Large intestine (tissue), 3 donors: ENCODE measurements around the gene TOMM20. TPM values are rescaled to one million over a fixed set of nuclear protein-coding genes. Genes with fewer than 3 reads are reported as not detected.

ENCODE experiments used
- DNase-seq, 2 donors: peaks; one replicate each; pipeline versions ENCODE4 v3.0.0 to v3.0.0-alpha.2; 2013
- H3K27ac ChIP-seq: one replicate; pipeline ENCODE4 v1.5.1; 2013; ENCODE audit warnings: low read length
- H3K27me3 ChIP-seq: 2 replicates; pipeline ENCODE4 v1.6.1; 2013; ENCODE audit warnings: low read length; ENCODE audit not compliant: control insufficient read depth, insufficient read depth
- H3K36me3 ChIP-seq: 2 replicates; pipeline ENCODE4 v1.6.1; 2013; ENCODE audit warnings: low read length; ENCODE audit not compliant: control insufficient read depth, insufficient read depth
- H3K4me1 ChIP-seq: one replicate; pipeline ENCODE4 v1.6.1; 2013; ENCODE audit warnings: low read length; ENCODE audit not compliant: control insufficient read depth, insufficient read depth
- H3K4me3 ChIP-seq: one replicate; pipeline ENCODE4 v1.5.1; 2013; ENCODE audit warnings: low read length
- H3K9me3 ChIP-seq: one replicate; pipeline ENCODE4 v1.6.1; 2013; ENCODE audit warnings: mild to moderate bottlenecking, low read depth, low read length, moderate library complexity; ENCODE audit not compliant: control insufficient read depth
- WGBS: methylation state at CpG from one replicate; pipeline ENCODE4 v1.1.5; 2013; ENCODE audit warnings: low lambda C conversion rate; ENCODE audit not compliant: insufficient coverage; 5-methylcytosine and 5-hydroxymethylcytosine counted together
- polyA plus RNA-seq: library from polyadenylated mRNA; unstranded; fragments of 120-200 nt; gene quantifications from one replicate; pipeline ENCODE4 v1.2.1, GENCODE V29; 2013

Gene TOMM20
- polyA plus RNA-seq, 1 donor: 181 TPM

DNA sequence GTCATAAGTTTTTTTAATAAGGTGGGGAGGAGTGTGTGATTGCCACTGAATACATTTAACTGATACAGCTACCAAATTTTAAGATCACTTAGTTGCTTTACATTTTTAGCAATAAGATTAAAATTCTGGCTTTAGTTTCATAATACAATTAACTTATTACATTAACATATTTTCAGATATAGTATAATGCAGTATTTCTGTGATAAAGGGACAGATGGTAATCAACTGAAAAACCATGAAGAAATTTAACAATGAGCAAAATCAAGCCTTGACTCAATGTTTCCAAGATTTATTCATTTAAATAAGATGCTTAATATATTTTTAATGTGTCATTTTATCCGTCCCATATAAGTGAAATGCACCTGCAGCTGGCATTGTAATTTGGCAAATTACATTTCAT is 4.0 kb downstream of the TOMM20 start:
- Histone ChIP-seq H3K27ac (no peak overlapping the region), H3K36me3 (peaks cover 27% of the 10 kb centered on the region), H3K4me3 (no peak overlapping the region), H3K27me3 (no peaks in the 10 kb centered on the region), H3K9me3 (no peaks in the 10 kb centered on the region), H3K4me1 (no peaks in the 10 kb centered on the region)
- no peak for DNase-seq
- WGBS: 86% methylated on average over 1 of the region's 1 CpG

DNA sequence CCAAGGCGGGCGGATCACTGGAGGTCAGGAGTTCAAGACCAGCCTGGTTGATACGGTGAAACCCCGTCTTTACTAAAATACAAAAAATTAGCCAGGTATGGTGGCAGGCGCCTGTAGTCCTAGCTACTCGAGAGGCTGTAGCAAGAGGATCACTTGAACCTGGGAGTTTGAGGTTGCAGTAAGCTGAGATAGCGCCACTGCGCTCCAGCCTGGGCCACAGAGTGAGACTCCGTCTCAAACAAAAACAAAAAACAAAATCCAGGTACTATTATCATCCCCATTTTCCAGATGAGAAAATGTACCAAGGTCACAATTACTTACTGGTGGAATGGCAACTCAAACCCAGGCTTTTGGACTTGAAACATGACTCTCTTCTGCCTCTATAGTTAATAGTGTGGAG is 4.5 kb downstream of the TOMM20 start:
- no peaks in the 10 kb centered on the region for H3K9me3 ChIP-seq
- peaks cover 29% of the 10 kb centered on the region for H3K36me3 ChIP-seq
- H3K27ac ChIP-seq: no peak overlapping the region
- no CpG with 5 or more reads among the region's 9 CpGs for WGBS
- no peak for DNase-seq
- no peaks in the 10 kb centered on the region for H3K4me1 ChIP-seq
- H3K27me3 ChIP-seq: no peaks in the 10 kb centered on the region
- no peak overlapping the region for H3K4me3 ChIP-seq

DNA sequence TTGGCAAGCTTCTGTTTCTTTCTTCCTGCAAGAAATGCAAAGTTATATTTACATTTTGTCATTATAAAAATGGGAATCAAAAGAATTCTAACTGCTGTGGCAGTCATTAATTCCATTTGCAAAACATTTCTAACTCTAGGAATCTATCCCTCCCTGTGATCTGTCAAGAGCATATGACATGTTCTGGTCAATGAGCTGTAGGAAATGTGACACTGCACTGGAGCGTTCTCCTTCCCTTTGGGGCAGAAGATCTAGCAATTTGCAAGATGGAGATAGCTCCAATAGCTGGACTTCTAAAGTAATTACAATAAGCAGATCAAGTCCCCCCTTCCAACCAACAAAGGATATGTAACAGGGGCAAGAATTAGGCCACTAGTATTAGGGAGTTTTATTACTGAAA is 6.3 kb downstream of the TOMM20 start:
- Histone ChIP-seq H3K27me3 (no peaks in the 10 kb centered on the region), H3K4me1 (no peaks in the 10 kb centered on the region), H3K36me3 (peaks cover 45% of the 10 kb centered on the region), H3K9me3 (no peaks in the 10 kb centered on the region), H3K27ac (no peak overlapping the region), H3K4me3 (no peak overlapping the region)
- no CpG with 5 or more reads among the region's 1 CpG for WGBS
- no peak for DNase-seq

DNA sequence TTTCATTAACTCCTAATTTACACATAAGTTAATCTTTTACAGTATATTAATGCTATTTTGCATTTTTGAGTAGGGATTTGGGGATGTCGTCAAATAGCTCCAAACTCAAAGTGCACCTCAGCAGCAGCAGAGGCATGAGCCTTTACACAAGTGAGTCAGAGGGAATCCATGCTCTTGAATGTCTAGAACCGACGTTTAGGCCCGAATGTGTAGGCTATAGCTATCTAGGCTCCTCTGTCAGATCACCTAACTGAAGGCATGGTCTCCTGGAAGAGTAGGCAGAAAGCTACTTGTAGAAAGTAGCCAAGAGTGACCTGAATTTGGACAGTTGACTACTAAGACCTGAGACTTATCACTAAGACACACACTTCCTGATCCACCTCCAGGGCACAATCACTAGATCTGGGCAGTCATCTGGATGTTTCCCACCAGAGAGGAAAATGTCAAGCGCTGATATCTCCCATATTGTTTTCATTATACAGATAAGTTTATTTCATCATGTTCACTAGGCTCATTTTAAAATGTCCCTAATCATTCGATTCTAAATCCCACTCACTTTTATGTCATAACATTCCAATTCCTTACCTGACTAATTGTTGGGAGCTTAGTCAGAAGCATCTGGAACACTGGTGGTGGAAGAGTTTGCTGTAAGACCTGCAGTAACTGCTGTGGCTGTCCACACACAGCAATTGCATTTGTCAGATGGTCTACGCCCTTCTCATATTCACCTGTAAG is 15.3 kb downstream of the TOMM20 start:
- Histone ChIP-seq H3K9me3 (no peaks in the 10 kb centered on the region), H3K36me3 (peaks cover 70% of the 10 kb centered on the region), H3K27ac (no peak overlapping the region), H3K4me3 (no peak overlapping the region), H3K4me1 (no peaks in the 10 kb centered on the region), H3K27me3 (no peaks in the 10 kb centered on the region)
- WGBS: 100% methylated on average over 1 of the region's 7 CpGs
- no peak for DNase-seq

DNA sequence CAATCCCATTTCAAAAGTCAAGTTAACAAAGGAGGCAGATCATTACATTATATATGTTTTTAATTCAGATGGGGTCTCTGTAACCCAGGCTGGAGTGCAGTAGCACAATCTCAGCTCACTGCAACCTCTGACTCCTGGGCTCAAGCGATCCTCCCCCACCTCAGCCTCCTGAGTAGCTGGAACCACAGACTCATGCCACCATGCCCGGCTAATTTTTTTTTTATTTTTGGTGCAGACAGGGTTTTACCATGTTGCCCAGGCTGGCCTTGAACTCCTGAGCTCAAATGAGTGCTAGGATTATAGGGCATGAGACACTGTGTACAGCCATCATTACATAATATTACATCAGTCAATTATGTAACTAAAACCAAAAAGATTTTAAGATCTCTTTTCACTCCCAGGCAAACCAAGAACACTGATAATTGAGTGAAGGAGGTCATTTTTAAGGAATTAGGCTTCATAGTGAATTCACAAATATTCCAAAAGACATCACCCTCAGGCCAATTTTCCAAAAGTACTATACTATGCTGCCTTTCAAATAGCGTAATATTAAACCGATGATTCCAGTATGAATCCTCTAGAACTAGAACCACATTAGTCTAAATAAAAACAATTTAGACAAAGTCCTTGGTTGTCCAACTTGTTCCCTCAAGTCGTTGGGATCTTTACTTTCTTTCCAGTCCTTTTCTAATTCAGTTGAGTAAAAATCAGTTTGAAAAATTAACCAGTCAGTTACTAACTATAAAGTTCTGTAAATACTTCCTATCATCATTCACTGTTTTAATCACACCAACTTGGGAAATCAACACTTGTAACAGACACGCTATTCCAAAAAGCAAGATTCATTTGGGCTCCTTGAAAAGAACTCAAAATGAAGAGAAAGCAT is 16.1 kb downstream of the TOMM20 start:
- Histone ChIP-seq H3K27me3 (no peaks in the 10 kb centered on the region), H3K4me3 (no peak overlapping the region), H3K36me3 (peaks cover 63% of the 10 kb centered on the region), H3K27ac (no peak overlapping the region), H3K9me3 (no peaks in the 10 kb centered on the region), H3K4me1 (no peaks in the 10 kb centered on the region)
- no peak for DNase-seq
- 80% methylated on average over 2 of the region's 6 CpGs for WGBS

DNA sequence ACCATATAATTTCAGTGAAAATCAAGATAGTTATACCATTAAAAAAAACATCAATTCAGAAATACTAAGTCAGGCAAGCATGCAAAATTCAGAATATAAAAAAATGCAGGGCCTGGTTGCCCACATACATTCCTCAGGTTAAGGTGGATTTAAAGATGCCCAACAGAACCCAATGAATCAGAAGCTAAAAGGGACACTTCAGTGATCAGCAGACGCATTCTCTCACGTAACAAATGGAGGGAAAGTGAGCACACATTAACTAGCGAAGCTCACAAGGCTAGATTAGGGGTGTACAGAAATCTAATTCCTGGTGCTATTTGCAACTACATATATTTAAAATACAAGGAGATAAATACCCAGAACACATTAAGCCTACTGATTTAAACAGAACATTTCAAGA is 17.5 kb downstream of the TOMM20 start:
- Histone ChIP-seq H3K4me3 (no peak overlapping the region), H3K27me3 (no peaks in the 10 kb centered on the region), H3K9me3 (no peaks in the 10 kb centered on the region), H3K36me3 (peaks cover 64% of the 10 kb centered on the region), H3K4me1 (no peaks in the 10 kb centered on the region), H3K27ac (no peak overlapping the region)
- no CpG with 5 or more reads among the region's 3 CpGs for WGBS
- DNase-seq: no peak

DNA sequence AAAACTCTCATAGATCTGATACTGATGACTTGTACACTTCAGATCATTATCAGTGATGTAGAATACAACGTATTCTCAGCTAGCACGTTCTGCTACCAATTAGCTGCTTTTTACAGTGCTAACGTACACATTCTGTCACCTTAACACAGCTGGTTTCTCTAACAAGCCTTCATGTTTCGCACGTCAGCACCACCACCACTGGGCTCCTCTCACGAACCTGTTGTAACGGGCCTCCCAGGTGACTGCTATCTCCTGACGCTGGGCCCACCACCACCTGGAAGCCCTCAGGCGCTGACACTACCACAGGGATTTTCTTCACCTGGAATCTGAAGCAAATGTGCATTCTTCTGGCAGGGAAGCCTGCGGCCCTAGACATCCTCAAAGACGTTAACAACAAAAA is 19.8 kb downstream of the TOMM20 start:
- peaks cover 4% of the 10 kb centered on the region for H3K4me1 ChIP-seq
- no peak overlapping the region for H3K27ac ChIP-seq
- H3K9me3 ChIP-seq: no peaks in the 10 kb centered on the region
- peaks cover 50% of the 10 kb centered on the region for H3K36me3 ChIP-seq
- H3K4me3 ChIP-seq: no peak overlapping the region
- no peaks in the 10 kb centered on the region for H3K27me3 ChIP-seq
- DNase-seq: no peak
- WGBS: 100% methylated on average over 1 of the region's 11 CpGs

DNA sequence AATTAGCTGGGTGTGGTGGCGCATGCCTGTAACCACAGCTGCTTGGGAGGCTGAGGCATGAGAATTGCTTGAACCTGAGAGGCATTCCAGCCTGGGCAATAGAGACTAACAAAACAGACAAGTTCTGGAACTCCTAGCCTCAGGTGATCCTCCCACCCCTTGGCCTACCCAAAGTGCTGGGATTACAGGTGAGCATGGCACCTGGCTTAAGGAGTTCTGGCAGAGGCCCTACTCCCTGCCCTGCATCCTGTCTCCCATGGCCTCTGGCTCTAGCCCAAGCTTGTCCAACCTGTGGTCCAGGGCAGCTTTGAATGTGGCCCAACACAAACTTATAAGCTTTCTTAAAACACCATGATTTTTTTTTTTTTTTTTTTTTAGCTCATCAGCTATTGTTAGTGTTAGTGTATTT is 20.4 kb downstream of the TOMM20 start:
- Histone ChIP-seq H3K4me3 (no peak overlapping the region), H3K27me3 (no peaks in the 10 kb centered on the region), H3K36me3 (peaks cover 45% of the 10 kb centered on the region), H3K9me3 (no peaks in the 10 kb centered on the region), H3K27ac (no peak overlapping the region), H3K4me1 (peaks cover 4% of the 10 kb centered on the region)
- no CpG with 5 or more reads among the region's 1 CpG for WGBS
- DNase-seq: no peak

DNA sequence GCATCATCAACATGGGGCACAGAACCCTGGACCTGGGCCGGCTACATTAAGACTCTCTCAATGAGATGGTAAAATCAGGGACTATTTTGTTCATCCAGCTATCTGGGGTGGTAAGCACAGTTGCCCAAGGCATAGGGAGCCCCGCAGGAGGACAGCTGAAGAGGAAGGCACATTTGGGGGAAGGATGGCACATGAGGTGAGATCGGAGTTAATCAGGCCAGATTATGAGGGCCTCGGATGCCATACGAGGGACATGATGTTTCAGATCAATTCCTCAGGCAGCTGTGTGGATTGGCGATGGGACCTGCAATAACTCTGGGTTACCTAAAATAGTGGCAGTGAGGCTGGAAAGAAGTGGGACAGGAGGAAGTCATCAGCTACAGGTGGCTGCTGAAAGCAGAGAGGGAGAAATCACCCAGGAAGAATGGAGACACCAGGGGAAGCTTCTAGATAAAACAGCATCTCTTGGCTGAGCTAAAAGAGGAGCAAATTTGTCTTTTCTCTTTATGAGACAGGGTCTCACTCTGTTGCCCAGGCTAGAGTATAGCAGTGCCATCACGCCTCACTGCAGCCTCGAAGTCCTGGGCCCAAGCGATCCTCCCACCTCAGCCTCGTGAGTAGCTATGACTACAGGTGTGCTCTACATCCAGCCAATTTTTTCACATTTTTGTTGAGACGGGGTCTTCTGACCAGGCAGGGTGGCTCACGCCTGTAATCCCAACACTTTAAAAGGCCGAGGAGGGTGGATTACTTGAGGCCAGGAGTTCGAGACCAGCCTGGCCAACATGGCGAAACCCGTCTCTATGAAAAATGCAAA is 21.1 kb downstream of the TOMM20 start:
- 94% methylated on average over 2 of the region's 16 CpGs for WGBS
- peaks cover 4% of the 10 kb centered on the region for H3K4me1 ChIP-seq
- no peak overlapping the region for H3K27ac ChIP-seq
- no peaks in the 10 kb centered on the region for H3K27me3 ChIP-seq
- H3K36me3 ChIP-seq: peaks cover 39% of the 10 kb centered on the region
- H3K4me3 ChIP-seq: no peak overlapping the region
- no peaks in the 10 kb centered on the region for H3K9me3 ChIP-seq
- DNase-seq: no peak

DNA sequence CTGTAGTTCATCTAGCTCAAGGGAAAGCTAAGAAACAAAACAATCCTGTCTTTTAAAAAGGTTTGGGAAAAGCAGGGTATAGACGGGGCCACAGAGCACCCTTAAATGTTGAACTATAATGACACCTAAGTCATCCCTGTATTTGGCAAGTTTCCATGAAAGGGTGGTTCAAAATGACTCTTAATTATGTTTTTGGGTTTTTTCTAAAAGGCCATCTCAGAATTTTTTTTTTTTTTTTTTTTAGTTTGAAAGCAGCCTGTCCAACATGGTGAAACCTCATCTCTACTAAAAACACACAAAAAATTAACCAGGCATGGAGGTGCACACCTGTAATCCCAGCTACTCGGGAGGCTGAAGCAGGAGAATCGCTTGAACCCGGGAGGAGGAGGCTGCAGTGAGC is 22.2 kb downstream of the TOMM20 start:
- Histone ChIP-seq H3K27ac (no peak overlapping the region), H3K4me3 (no peak overlapping the region)
- no CpG with 5 or more reads among the region's 4 CpGs for WGBS

More for the DNA sequence above, 22.2 kb downstream of the TOMM20 start:
- peaks cover 34% of the 10 kb centered on the region for H3K36me3 ChIP-seq
- no peaks in the 10 kb centered on the region for H3K9me3 ChIP-seq
- no peaks in the 10 kb centered on the region for H3K27me3 ChIP-seq
- H3K4me1 ChIP-seq: peaks cover 4% of the 10 kb centered on the region
- no peak for DNase-seq
